Right atrium auricular region (tissue), 2 donors: Measurements from ENCODE around the gene MSRB3. TPM values are rescaled to one million over a fixed set of nuclear protein-coding genes. Genes with fewer than 3 reads are reported as not detected.

Experiments
- DNase-seq: peaks from one replicate; pipeline ENCODE4 v3.0.0-alpha.2; 2019; ENCODE audit warnings: low spot score
- H3K27ac ChIP-seq, 2 donors: fragments of 200-600 bp; sonication (generic); 1 replicate in 1 of 2; 2 replicates in 1 of 2; pipeline ENCODE4 v1.5.1; 2016 to 2019
- H3K27me3 ChIP-seq, 2 donors: fragments of 200-600 bp; sonication (generic); one replicate each; pipeline versions ENCODE4 v1.5.1 to v1.6.0; 2017 to 2019
- H3K36me3 ChIP-seq: fragments of 200-600 bp; sonication (generic); one replicate; pipeline ENCODE4 v1.5.1; 2016
- H3K4me1 ChIP-seq, 2 donors: fragments of 200-600 bp; sonication (generic); one replicate each; pipeline versions ENCODE4 v1.5.1 to v1.6.0; 2017 to 2019
- H3K4me3 ChIP-seq, 2 donors: fragments of 200-600 bp; sonication (generic); 1 replicate in 1 of 2; 2 replicates in 1 of 2; pipeline ENCODE4 v1.5.1; 2017 to 2019; ENCODE audit warnings: mild to moderate bottlenecking in 1 of 2, moderate library complexity in 1 of 2
- H3K9me3 ChIP-seq, 2 donors: fragments of 200-600 bp; sonication (generic); one replicate each; pipeline ENCODE4 v1.5.1; 2019
- total RNA-seq, 2 donors: library from RNA; depleted of rRNA; stranded (reverse); fragments of >200 nt; gene quantifications; one replicate each; pipeline ENCODE4 v1.1.0, GENCODE V29; 2016
- TF ChIP-seq, protein P1 (sequence below), 2 donors: fragments of 200-600 bp; sonication (generic); IDR thresholded peaks; one replicate each; pipeline ENCODE4 v1.5.1; 2019; ENCODE audit warnings: antibody characterized with exemption in 2 of 2

Gene MSRB3
- total RNA-seq, 2 donors from 2014 or later = 98.3 to 108 TPM

DNA sequence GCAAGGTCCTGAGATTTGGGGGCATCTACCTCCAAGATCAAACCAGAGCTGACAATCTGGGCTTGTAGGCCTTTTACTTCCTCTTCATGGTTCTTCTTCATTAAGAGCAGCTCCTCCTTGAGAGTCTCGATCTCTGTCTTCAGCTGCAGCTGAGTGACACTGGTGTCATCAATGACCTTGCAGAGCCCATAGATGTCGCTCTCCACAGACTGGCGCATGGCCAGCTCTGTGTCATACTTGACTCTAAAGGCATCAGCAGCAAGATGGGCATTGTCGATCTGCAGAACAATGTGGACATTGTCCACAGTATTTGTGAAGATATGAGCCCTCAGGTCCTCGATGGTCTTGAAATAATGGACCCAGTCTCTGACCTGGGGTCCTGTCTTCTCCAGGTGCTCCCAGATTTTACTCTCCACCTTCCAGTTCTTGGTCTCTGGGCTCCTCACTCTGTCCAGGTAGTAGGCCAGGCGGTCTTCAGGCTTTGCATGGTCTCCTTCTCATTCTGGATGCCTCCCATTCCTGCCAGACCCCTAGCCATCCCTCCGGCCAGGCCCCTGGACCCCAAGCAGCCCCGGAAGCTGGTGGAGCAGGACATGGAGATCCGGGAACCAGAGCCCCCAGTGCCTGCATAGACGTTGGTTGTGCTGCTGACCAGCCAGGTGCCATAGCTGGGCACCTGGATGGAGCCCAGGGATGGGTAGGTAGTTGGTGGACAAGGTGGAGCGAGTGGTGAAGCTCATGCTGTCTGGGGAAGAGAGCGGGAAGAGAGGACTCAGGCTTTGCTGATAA lies 141.0 kb downstream of the MSRB3 start:
- H3K27ac ChIP-seq = no peak overlapping the region
- H3K27me3 ChIP-seq = no peaks in the 10 kb centered on the region
- no peak overlapping the region for H3K4me3 ChIP-seq
- TF ChIP-seq, protein P1, sequence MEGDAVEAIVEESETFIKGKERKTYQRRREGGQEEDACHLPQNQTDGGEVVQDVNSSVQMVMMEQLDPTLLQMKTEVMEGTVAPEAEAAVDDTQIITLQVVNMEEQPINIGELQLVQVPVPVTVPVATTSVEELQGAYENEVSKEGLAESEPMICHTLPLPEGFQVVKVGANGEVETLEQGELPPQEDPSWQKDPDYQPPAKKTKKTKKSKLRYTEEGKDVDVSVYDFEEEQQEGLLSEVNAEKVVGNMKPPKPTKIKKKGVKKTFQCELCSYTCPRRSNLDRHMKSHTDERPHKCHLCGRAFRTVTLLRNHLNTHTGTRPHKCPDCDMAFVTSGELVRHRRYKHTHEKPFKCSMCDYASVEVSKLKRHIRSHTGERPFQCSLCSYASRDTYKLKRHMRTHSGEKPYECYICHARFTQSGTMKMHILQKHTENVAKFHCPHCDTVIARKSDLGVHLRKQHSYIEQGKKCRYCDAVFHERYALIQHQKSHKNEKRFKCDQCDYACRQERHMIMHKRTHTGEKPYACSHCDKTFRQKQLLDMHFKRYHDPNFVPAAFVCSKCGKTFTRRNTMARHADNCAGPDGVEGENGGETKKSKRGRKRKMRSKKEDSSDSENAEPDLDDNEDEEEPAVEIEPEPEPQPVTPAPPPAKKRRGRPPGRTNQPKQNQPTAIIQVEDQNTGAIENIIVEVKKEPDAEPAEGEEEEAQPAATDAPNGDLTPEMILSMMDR (IDR thresholded peaks at IDR 0.05) = no peak
- DNase-seq = no peak
- H3K9me3 ChIP-seq = peaks cover 6 to 19% of the 10 kb centered on the region in 2 donors
- H3K36me3 ChIP-seq = peaks cover 14% of the 10 kb centered on the region
- no peaks in the 10 kb centered on the region for H3K4me1 ChIP-seq

DNA sequence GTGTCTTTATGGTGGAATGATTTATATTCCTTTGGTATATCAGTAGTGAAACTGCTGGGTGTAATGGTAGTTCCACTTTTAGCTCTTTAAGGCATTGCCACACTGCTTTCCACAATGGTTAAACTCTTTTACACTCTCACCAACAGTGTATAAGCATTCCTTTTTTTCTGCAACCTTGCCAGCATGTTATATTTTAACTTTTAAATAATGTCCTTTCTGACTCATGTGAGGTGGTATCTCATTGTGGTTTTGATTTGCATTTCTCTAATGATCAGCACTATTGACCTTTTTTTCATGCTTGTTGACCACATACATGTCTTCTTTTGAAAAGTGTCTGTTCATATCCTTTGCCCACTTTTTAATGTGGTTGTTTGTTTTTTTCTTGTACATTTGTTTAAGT lies 142.5 kb downstream of the MSRB3 start:
- DNase-seq = no peak
- H3K4me1 ChIP-seq = no peaks in the 10 kb centered on the region
- no peak overlapping the region for H3K27ac ChIP-seq
- peaks cover 14% of the 10 kb centered on the region for H3K36me3 ChIP-seq
- H3K9me3 ChIP-seq = peaks cover 6 to 32% of the 10 kb centered on the region in 2 donors
- TF ChIP-seq, protein P1 (IDR thresholded peaks at IDR 0.05) = no peak
- H3K4me3 ChIP-seq = no peak overlapping the region
- no peaks in the 10 kb centered on the region for H3K27me3 ChIP-seq

DNA sequence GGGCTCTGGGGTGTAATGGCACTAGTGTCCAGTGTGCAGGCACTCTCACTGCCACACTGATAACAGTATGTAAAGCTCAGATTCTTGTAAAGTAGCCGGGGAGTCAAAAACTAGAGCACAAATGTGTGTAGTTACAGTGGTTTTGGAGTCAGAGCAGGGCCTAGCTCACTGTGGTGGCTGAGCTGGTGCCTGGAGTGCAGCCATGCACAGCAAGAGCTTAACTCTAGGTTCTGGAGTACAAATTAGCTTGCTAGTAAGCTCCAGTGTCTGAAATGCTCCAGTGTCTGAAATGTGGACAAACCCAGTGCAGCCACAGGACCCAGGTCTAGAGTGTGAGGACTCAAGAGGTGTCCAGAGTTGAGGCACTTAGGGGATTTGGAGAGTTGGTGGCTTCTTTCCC lies 149.2 kb downstream of the MSRB3 start:
- H3K27me3 ChIP-seq = no peaks in the 10 kb centered on the region
- no peaks in the 10 kb centered on the region for H3K4me1 ChIP-seq
- no peak for DNase-seq

DNA sequence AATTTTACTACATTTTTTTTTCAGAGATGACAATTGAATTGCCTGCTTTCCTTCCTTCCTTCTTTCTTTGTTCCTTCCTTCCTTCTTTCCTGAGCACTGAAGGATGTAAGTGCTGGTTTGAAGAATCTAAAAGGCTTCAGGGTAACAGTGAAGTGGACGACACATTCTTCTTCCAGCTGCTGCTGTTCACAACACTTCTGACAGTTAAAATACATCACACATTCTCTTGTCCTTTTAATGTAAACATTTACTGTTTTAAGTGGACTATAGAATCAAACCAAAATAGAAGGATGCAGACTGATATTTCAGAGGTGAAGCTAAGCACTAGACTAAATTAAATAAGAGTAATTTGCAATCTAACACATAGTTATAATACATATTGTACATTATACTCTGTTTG lies 151.5 kb downstream of the MSRB3 start:
- TF ChIP-seq, protein P1 (IDR thresholded peaks at IDR 0.05) = no peak
- Histone ChIP-seq H3K36me3 (no peaks in the 10 kb centered on the region), H3K4me3 (no peak overlapping the region), H3K9me3 (peaks cover 0 to 18% of the 10 kb centered on the region in 2 donors), H3K4me1 (no peaks in the 10 kb centered on the region), H3K27ac (no peak overlapping the region), H3K27me3 (no peaks in the 10 kb centered on the region)
- DNase-seq = no peak

More for the DNA sequence above, 149.2 kb downstream of the MSRB3 start:
- Histone ChIP-seq H3K27ac (no peak overlapping the region), H3K9me3 (peaks cover 0 to 23% of the 10 kb centered on the region in 2 donors), H3K4me3 (no peak overlapping the region), H3K36me3 (no peaks in the 10 kb centered on the region)
- TF ChIP-seq, protein P1 (IDR thresholded peaks at IDR 0.05) = no peak

DNA sequence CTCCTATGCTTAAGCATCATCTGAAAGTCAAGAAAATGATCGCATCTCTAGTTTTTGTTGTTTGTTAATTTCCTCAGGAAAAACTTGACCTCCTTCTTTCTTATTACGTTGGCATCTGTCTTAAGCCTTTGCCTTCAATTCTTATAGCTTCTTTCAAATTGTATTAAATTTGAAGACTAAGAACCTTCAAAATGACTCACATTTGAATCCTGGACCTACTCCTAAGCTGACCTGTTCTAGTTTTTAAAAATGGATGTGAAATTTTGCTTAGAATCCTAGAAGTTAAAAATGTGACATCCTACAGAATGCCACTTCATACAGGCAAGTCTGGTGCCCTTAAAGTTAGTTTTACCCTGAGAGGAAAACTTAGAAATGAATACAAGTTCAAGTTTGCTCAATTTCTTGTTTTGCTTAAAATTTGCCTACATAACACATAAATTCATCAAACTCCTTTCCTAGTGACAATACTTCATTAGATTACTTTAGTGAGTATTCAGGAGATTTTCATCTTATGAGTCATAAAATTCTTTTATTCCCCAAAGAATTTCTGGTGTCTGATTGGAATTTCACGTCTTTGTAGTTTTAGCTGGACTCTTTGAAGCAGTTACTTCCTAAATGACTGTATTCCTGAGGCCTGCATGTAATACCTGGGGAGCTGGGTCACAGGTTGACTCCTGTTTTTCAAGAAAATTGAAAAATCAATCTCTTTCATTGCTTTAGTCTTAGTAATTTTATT lies 152.3 kb downstream of the MSRB3 start:
- no peak for DNase-seq
- H3K4me1 ChIP-seq = no peaks in the 10 kb centered on the region
- TF ChIP-seq, protein P1 (IDR thresholded peaks at IDR 0.05) = no peak
- no peaks in the 10 kb centered on the region for H3K36me3 ChIP-seq
- H3K27me3 ChIP-seq = no peaks in the 10 kb centered on the region
- H3K9me3 ChIP-seq = peaks cover 0 to 11% of the 10 kb centered on the region in 2 donors
- no peak overlapping the region for H3K4me3 ChIP-seq
- H3K27ac ChIP-seq = no peak overlapping the region
